Right kidney (tissue), 1 donor: ENCODE measurements around the gene CHCHD6.
A peak's percentile ranks its signal among the peaks of the same experiment; 100 is the strongest.

Source experiments
- DNase-seq: peaks from one replicate; pipeline ENCODE4 v3.0.0-alpha.2; 2016

Gene CHCHD6

DNA sequence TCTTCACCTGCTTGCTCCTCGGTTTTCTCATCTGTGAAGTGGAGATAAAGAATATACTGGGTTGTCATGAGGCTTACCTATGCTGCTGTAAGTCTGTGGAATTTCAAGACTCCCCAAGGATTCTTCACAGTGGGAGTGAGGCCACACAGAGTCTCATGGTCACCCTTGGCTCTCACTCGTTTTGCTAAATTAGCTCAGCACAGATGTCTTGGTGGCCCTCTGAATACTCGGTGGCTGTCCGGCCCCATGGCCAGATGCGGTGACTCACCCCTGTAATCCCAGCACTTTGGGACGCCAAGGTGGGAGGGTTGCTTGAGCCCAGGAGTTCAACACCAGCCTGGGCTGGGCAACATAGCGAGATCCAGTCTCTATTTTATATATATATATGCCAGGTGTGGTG, 5.0 kb upstream of the CHCHD6 start:
- no peak for DNase-seq

- peak; percentile 63 for DNase-seq
These were observed 614 bp downstream of the CHCHD6 start for GRCh38 chr3:126704494-126705214.

DNA sequence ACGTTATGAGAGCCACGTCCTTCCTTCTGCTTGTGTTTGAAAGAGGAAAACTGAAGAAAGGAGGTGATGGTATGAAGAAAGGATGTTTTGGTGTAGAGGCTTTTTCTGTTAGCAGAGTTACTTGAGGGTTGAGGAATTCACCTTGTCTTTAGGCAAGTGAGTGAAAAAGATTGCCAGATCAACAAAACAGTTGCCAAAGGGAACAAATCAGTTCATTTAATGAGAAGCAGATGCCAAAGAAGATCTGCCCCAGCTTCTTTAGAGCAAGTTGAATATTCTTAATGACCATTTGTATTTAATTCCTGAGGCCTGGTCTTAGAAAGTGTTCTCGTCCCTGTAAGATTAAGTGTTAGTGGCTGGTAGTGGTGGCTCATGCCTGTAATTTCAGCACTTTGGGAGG, 2.6 kb downstream of the CHCHD6 start:
- no peak for DNase-seq

GRCh38 chr3:126711121-126711760, 7.2 kb downstream of the CHCHD6 start:
- DNase-seq, result no peak

DNA sequence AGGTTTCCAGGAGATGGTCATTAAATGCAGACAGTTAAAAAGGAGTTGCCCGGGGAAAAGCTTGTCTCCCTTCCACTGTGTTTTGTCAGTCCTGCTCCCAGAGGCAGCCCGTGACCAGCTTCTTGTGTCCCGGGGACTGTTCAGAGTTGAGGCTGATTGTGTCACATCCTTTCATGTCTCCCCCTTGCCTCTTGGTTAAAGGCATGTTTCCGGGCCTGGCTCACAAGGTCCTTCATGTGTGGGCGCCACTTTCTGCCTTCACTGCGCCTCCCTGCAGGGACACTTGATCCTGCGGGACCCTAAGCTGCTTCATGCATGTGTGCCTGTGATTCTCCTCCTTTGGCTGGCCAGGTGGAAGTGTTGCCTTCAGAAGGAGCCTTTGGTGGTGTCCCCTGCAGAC, 9.2 kb downstream of the CHCHD6 start:
- no peak for DNase-seq

DNA sequence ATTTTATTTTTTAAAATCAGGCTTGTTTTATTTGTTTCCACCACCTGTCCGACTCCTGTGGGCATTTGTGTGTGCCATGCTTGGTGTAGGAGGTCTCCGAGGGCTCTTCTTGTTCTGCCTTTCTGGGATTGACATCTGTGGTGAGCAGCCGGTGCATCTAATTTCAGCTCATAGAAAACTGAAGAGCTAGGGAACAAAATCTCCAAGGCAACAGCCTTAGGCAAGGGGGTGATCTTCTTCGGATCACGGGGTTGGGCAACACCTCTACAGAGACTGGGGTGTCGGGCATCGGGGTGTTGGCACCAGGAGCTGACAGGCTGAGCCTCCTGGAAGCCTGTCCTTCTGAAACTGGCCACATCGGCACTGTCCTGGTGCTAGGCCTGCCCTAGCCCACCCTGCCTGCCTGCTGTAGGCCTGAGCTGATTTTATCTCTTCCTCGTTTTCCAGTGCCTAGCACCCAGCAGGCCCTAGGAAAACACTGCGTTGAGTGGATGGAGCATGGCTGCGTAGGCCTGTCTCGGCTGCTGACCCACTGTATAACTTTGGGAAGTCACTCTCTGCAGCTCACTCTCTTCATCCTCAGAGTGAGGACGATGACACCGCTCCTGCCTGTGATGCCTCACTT, 10.3 kb downstream of the CHCHD6 start:
- no peak for DNase-seq

DNA sequence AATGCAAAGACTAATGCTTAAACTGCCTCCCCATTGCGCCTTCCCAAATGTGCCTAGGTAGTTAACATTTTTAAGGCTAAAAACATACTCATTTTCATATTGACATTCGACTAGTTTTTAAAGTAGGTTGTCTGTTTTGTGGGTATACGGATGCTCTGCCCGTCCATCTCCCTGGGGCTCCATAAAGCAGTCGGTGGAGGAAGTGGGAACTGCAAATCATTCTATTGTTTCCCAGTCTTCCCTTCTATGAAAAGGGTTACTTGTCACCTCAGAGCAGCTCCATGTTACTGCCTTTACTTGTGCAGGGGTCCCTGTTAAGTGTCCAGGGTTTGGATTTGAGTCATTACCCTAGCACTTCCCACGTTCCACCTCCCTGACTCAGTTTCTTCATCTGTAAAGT, 10.9 kb downstream of the CHCHD6 start:
- no peak for DNase-seq

DNA sequence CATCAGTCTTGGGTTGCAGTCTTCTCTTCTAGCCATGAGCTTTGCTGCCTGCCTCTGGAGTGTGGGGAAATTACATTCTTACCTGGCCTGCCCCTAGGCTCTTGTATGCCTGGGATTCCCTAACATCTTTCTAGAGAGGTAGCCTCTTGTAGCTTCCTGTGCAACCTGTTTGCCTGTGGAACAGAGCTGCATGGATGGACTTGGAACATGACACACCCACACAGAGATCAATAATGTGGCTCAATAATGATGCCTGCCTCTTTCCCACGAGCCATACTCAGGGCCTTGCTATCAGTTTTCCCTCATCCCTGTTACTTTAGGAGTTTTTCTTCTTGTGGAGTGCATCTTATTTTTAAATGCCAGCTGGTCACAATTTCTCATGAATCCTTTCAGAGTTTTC, 11.4 kb downstream of the CHCHD6 start:
- no peak for DNase-seq

DNA sequence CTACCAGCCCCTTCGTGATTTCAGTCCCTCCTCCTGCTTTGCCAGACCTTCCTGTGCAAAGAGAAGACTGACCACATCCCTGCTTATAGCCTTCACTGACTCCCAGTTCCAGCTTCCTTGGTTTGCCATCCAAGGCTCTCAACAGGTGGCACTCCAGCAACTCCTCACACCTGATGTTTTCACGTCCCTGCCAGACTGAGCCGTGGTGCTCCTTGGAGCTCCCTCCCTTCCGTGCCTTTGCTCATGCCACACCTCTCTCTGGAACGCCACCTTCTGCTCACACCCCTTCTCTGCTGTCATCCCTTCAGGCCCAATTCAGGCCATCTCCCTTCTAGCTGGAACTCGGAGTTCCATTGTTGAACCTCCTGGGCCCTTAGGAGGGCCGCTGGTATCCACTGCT, 12.0 kb downstream of the CHCHD6 start:
- no peak for DNase-seq

GRCh38 chr3:126718561-126719445, 14.8 kb downstream of the CHCHD6 start:
- DNase-seq, result no peak

- no peak for DNase-seq
These were observed 16.6 kb downstream of the CHCHD6 start for GRCh38 chr3:126720596-126720995.

DNA sequence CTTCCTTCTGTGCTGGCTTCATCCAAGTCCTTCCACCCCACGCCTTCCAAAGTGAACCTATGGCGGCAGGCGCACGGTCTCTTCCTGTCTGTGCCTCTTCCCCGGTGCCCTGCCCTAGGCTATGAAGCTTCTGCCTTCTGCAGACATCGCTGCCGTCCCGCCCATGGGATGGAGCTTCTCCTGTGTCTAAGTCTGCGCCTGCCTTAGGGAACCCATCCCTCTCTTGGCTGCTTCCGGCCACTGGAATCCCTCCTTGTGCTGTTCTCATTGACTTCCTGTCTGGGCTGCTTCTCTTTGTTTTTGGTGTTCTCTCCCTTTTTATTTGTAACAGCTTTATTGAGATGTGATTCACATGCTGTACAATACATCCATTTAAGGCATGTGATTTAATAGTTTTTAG, 17.2 kb downstream of the CHCHD6 start:
- DNase-seq, result no peak

GRCh38 chr3:126723237-126723636, 19.2 kb downstream of the CHCHD6 start:
- DNase-seq, result no peak

DNA sequence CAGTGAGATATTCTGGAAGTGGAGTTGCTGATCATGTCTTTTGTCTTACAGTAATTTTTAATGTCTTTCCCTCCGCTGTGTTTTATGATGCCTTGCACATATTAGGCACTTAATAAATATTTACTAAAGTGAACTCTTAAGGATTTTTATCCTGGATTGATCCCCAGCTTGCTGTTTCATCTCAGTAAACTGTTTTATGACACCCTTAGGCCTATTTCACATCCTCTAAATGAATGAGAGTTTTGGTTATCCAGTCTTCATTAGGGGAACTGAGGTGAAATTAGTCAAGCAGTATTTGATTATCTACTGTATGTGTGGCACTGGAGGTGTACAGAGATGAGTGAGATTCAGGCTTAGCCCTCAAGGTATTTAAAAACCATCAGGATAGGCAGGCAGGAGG, 19.8 kb downstream of the CHCHD6 start:
- no peak for DNase-seq

DNA sequence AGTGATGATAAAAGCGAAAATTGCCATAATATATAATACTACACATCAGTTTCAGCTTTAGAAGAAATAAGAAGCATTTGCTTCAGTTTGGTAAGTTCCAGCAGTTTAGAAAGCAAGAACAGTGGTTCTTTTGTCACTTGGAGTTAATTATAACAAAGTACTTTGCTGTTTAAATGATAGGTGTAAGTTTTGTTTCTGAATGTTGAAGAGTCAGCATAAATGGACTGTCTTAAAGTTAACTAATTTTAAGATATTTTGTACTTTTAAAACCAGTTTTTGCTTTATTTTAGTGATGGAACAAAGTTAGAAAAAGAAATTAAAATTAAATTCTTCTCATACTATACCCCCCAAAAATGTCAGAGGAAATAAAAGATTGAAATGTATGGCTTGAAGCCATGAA, 24.6 kb downstream of the CHCHD6 start:
- DNase-seq, result no peak

DNA sequence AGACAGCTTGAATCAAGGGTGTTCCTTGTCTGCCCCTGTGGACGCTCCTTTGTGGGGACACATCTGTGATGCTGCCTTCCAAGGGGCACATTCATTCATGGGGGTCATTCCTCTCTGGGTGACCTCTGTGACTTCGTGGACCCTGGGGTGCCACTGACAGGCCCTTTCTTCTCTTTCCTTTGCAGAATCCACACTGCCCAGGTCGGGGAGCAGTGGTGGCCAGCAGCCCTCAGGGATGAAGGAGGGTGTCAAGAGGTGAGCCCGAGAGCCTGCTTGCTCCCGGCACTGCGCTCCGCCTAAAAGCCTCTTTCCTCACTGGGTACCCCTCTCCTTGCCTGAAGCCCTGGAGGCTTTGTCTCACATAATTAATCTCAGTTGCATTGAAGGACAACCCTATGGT, 26.3 kb downstream of the CHCHD6 start:
- DNase-seq, result no peak

GRCh38 chr3:126731044-126731443, 27.0 kb downstream of the CHCHD6 start:
- DNase-seq, result no peak

DNA sequence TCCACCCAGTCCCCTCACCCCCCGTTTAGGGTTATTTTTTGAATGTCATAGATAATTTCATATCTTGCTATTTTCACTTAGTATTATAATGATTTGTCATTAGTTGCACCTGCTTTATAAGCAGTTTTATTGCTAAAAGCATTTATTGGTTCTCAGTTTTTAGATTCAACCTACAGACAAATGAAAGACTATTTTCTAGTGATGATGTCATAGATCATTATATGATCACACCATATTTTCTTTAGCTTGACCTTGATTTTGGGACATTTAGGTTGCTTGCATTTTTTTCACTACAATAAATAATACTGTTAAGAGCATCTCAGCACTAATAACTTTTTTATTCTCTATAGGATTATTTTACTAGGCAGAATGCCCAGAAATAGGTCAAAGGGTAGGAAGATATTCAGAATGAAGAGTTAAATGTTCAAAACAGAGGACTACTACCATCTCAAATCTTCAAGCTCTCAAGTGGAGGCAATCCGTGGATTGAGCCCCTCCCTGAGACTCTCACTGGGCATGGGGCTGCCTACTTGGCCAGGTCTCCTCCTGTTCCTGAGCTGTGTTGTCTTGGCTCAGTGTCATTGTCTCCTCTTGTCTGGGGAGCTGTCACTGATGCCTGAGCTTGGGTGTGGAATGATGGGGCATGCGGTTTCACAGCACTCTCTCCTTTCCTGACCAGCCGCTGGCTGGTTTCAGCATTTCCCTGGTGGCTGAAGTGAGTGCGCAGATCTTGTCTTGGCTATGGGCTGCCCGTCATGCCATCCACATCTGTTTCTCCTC, 28.4 kb downstream of the CHCHD6 start:
- no peak for DNase-seq

- no peak for DNase-seq
These were observed 29.0 kb downstream of the CHCHD6 start for GRCh38 chr3:126733061-126733430.

DNA sequence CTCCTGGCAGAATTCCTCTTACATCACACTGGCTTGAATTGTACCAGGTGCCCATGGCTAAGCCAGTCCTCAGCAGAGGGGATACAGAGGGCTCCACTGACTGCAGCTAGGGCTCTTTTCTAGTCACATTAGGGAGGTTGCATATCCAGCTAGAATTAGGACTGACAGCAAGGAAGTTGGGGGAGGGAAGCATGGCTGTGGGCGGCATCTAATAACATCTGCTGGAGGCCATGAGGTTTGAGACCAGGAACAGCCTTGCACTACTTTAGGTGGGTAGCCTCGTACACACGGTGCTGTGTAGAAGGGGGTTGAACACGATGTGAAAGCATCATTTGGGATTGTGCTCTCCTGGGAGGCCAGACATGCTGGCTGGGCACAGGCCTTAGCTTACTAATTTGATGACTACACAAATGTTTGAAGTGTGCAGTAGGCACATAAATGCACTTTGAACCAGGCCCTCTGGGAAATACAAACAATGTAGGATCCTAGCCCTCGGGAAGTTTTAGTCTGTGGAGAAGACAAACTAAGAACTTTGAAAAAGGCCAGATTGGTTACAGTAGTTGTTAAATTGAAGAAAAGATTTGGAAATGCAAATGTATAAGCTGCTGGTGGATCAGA, 30.2 kb downstream of the CHCHD6 start:
- no peak for DNase-seq

- DNase-seq, result no peak
These were observed 33.5 kb downstream of the CHCHD6 start for GRCh38 chr3:126737527-126737926.

DNA sequence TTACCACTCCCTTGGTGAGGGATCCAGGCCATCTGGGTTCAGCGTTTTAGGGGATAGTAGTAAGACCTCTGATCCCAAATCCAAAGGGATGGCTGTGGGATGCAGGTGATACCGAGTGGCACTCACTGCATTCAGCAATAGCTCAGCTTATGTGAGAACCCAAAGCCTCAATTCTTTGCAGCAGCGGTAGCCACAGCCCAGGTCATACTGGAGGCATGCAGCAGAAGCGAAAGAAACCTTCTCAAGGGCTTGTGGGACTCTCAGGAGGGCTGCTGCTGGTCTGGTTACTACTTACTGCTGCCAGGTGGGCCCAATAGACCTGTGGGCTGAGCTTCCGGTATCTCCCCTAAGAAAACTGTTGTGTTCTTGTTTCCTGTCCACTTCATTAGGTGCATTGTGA, 38.0 kb downstream of the CHCHD6 start:
- DNase-seq, result no peak
